HepG2 (cell line): ENCODE measurements around the gene USP17L28.
"Not testable (repeated sequence)": the region's sequence is repeated elsewhere in the genome, so short reads cannot be mapped to it uniquely, and the experiment has no call there.

Experiments
- ETV5 ChIP-seq: IDR thresholded peaks from 2 replicates; pipeline ENCODE4 v1.6.1; 2018; ENCODE audit warnings: missing biosample characterization, missing genetic modification reagents, inconsistent platforms, borderline replicate concordance
- GLI4 ChIP-seq: sonication (generic); formaldehyde crosslinking; IDR thresholded peaks from 2 replicates; pipeline ENCODE4 v1.5.1; 2020; ENCODE audit warnings: missing genetic modification reagents, mild to moderate bottlenecking, moderate library complexity, borderline replicate concordance
- PHF8 ChIP-seq: sonication (generic); formaldehyde crosslinking; IDR thresholded peaks from 2 replicates; pipeline ENCODE4 v1.5.0; 2020; ENCODE audit warnings: missing genetic modification reagents
- ZNF224 ChIP-seq: sonication (generic); formaldehyde crosslinking; IDR thresholded peaks from 2 replicates; pipeline ENCODE4 v1.5.0; 2020; ENCODE audit warnings: mild to moderate bottlenecking, missing genetic modification reagents
- TF ChIP-seq, protein P1 (sequence below): sonication (generic); formaldehyde crosslinking; IDR thresholded peaks from 2 replicates; pipeline ENCODE4 v1.5.0; 2020; ENCODE audit warnings: mild to moderate bottlenecking, missing genetic modification reagents, moderate library complexity

DNA sequence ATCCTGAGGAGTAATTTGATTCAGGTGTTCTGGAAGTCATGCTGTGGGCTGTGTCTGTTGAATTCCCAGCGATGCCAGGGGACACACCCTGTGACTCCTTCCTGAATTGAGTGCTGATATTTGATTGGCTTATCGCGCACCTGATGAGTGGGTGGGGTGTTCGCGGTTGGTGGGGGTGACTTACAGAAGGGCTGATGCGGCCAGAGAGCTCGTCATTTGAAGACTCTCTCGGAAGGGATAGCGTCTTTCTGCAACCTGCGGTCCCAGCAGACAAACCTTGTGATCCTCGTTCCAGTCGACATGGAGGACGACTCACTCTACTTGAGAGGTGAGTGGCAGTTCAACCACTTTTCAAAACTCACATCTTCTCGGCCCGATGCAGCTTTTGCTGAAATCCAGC, 9.6 kb upstream of the USP17L28 start, which contains the start of gene USP17L5:
- TF ChIP-seq, protein P1, sequence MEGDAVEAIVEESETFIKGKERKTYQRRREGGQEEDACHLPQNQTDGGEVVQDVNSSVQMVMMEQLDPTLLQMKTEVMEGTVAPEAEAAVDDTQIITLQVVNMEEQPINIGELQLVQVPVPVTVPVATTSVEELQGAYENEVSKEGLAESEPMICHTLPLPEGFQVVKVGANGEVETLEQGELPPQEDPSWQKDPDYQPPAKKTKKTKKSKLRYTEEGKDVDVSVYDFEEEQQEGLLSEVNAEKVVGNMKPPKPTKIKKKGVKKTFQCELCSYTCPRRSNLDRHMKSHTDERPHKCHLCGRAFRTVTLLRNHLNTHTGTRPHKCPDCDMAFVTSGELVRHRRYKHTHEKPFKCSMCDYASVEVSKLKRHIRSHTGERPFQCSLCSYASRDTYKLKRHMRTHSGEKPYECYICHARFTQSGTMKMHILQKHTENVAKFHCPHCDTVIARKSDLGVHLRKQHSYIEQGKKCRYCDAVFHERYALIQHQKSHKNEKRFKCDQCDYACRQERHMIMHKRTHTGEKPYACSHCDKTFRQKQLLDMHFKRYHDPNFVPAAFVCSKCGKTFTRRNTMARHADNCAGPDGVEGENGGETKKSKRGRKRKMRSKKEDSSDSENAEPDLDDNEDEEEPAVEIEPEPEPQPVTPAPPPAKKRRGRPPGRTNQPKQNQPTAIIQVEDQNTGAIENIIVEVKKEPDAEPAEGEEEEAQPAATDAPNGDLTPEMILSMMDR (CRISPR knock-in tag): not testable (repeated sequence)
- not testable (repeated sequence) for TF ChIP-seq ETV5 (CRISPR knock-in tag); GLI4 (CRISPR knock-in tag); ZNF224 (CRISPR knock-in tag); PHF8
